Endothelial cell of umbilical vein (primary cell): Measurements from ENCODE around the gene SUPV3L1. TPM values are rescaled to one million over a fixed set of nuclear protein-coding genes. Genes with fewer than 3 reads are reported as not detected.

Experiments
- BruUV-seq: library from RNA; stranded (reverse); fragments of 400-500 nt; replicated peaks from 2 replicates; lab custom pipeline; 2021; lab: Mats Ljungman, UMichigan
- CTCF ChIA-PET: fragments of 300-600, 350-600 bp; sonication (Branson Sonifier 250); formaldehyde crosslinking; loops from one replicate; lab custom pipeline; 2021; ENCODE audit warnings: antibody characterized with exemption, inconsistent platforms; lab: Charles Lee
- POLR2A ChIA-PET: fragments of 300-600, 350-600 bp; sonication (Branson Sonifier 250); formaldehyde crosslinking; loops from one replicate; lab custom pipeline; 2021; ENCODE audit warnings: antibody characterized with exemption, inconsistent platforms; lab: Charles Lee
- DNase-seq: peaks from one replicate; pipeline ENCODE4 v3.0.0-alpha.2; 2011; ENCODE audit warnings: low read depth, low spot score
- FAIRE-seq: peaks from 2 replicates; lab custom pipeline; 2011; peaks lifted over from hg19 to GRCh38; lab: Jason Lieb, UNC
- H2AFZ ChIP-seq: 2 replicates; pipeline ENCODE4 v1.6.0; 2012; ENCODE audit warnings: low read depth, low read length, control low read depth, inconsistent platforms
- H3K27ac ChIP-seq: 2 replicates; pipeline ENCODE4 v1.5.1; 2011; ENCODE audit warnings: low read depth, mild to moderate bottlenecking, control low read depth, low read length, moderate library complexity; ENCODE audit not compliant: insufficient read depth
- H3K27me3 ChIP-seq, 2 experiments: 2 replicates each; pipeline versions ENCODE4 v1.6.0 to v1.6.1; 2011; ENCODE audit warnings: low read length in 2 of 2, mixed read lengths in 1 of 2; ENCODE audit not compliant: control insufficient read depth in 2 of 2, insufficient read depth in 2 of 2
- H3K36me3 ChIP-seq, 2 experiments: 2 replicates in 1 of 2; 3 replicates in 1 of 2; pipeline ENCODE4 v1.5.1; 2011; ENCODE audit warnings: low read length in 2 of 2, mild to moderate bottlenecking in 1 of 2, moderate library complexity in 1 of 2; ENCODE audit not compliant: control insufficient read depth in 2 of 2, insufficient read depth in 2 of 2; ENCODE audit errors: extremely low read depth in 1 of 2
- H3K4me1 ChIP-seq: 3 replicates; pipeline ENCODE4 v1.5.1; 2011; ENCODE audit warnings: mild to moderate bottlenecking, low read length; ENCODE audit not compliant: control insufficient read depth, insufficient read depth; ENCODE audit errors: extremely low read depth
- H3K4me2 ChIP-seq: 2 replicates; pipeline ENCODE4 v1.6.1; 2011; ENCODE audit warnings: low read length, control low read depth, mixed read lengths; ENCODE audit not compliant: insufficient read depth
- H3K4me3 ChIP-seq, 3 experiments: fragments of 200-600 bp in 1 of 3; sonication (generic), shearing (Covaris generic) in 1 of 3; replicated peaks in 1 of 3; 2 replicates each; pipeline ENCODE4 v1.5.1; 2011 to 2016; ENCODE audit warnings: control low read depth in 3 of 3, low read length in 3 of 3, mild to moderate bottlenecking in 2 of 3, inconsistent platforms in 1 of 3, low read depth in 1 of 3, moderate library complexity in 1 of 3; ENCODE audit not compliant: insufficient read depth in 1 of 3
- H3K79me2 ChIP-seq: 2 replicates; pipeline ENCODE4 v1.6.0; 2012; ENCODE audit warnings: low read length, inconsistent platforms; ENCODE audit not compliant: control insufficient read depth, insufficient read depth
- H3K9ac ChIP-seq: replicated peaks from 2 replicates; pipeline ENCODE3; 2011; ENCODE audit warnings: low read length, control low read depth; ENCODE audit not compliant: insufficient read depth; ENCODE audit errors: extremely low read depth
- H3K9me1 ChIP-seq: replicated peaks from 3 replicates; pipeline ENCODE4 v1.6.0; 2011; ENCODE audit warnings: mild to moderate bottlenecking, low read length; ENCODE audit not compliant: control insufficient read depth, insufficient read depth; ENCODE audit errors: extremely low read depth
- H3K9me3 ChIP-seq: replicated peaks from 2 replicates; pipeline ENCODE4 v1.5.1; 2012; ENCODE audit warnings: low read length, inconsistent platforms; ENCODE audit not compliant: control insufficient read depth, insufficient read depth
- H4K20me1 ChIP-seq: replicated peaks from 2 replicates; pipeline ENCODE3; 2011; ENCODE audit warnings: mild to moderate bottlenecking, low read length; ENCODE audit not compliant: control insufficient read depth, insufficient read depth; ENCODE audit errors: extremely low read depth
- EZH2 ChIP-seq: IDR thresholded peaks from 2 replicates; pipeline ENCODE4 v1.6.1; 2012; ENCODE audit warnings: borderline replicate concordance, low read depth, mild to moderate bottlenecking, moderate library complexity, low read length, inconsistent platforms; ENCODE audit not compliant: severe bottlenecking
- FOS ChIP-seq: IDR thresholded peaks from 2 replicates; pipeline ENCODE4 v1.6.1; 2011; ENCODE audit warnings: mild to moderate bottlenecking, low read length, moderate library complexity, borderline replicate concordance; ENCODE audit not compliant: insufficient read depth
- GATA2 ChIP-seq: IDR thresholded peaks from 2 replicates; pipeline ENCODE4 v1.7.0; 2011; ENCODE audit warnings: low read depth, mild to moderate bottlenecking, moderate library complexity, mixed read lengths, low read length; ENCODE audit not compliant: insufficient read length, insufficient read depth
- JUN ChIP-seq: IDR thresholded peaks from 2 replicates; pipeline ENCODE4 v1.6.1; 2011; ENCODE audit warnings: borderline replicate concordance, low read depth; ENCODE audit not compliant: insufficient read length, insufficient read depth
- MYC ChIP-seq: IDR thresholded peaks from one replicate; pipeline ENCODE4 v1.6.1; 2011; ENCODE audit warnings: mild to moderate bottlenecking, low read depth, low read length
- POLR2A ChIP-seq: IDR thresholded peaks from 2 replicates; pipeline ENCODE4 v1.6.1; 2012; ENCODE audit warnings: low read depth, mild to moderate bottlenecking, control low read depth, low read length
- POLR2AphosphoS5 ChIP-seq: IDR thresholded peaks from 2 replicates; pipeline ENCODE4 v1.6.1; 2012; ENCODE audit warnings: low read depth, mild to moderate bottlenecking, control low read depth, low read length, moderate library complexity; ENCODE audit not compliant: insufficient read depth
- dilution Hi-C: fragments of 300-500 bp; cut with MboI; formaldehyde crosslinking; loops from one replicate; pipeline ENCODE4 v1.15.0; 2019; ENCODE audit warnings: low sequenced_read_pairs; ENCODE audit not compliant: extremely low pct_ligation_motif_present
- intact Hi-C: fragments of 100-400 bp; cut with micrococcal nuclease; formaldehyde crosslinking; loops from one replicate; pipeline ENCODE4 v1.10.0; 2022
- polyA plus RNA-seq, 4 experiments: library from polyadenylated mRNA; depleted of rRNA in 3 of 4; stranded (reverse) in 3 of 4; unstranded in 1 of 4; fragments of >200 nt; gene quantifications; 2 replicates each; pipeline versions ENCODE4 v1.2.1 to v1.2.3, GENCODE V29; 2011 to 2012; ENCODE audit warnings: missing spikeins in 1 of 4
- total RNA-seq: library from RNA; stranded (reverse); gene quantifications from 2 replicates; pipeline ENCODE4 v1.2.3, GENCODE V29; 2021
- TF ChIP-seq, protein P1 (sequence below), 2 donors: IDR thresholded peaks; 1 replicate in 1 of 2; 2 replicates in 1 of 2; pipeline ENCODE4 v1.5.1; 2011; ENCODE audit warnings: low read length in 2 of 2, mild to moderate bottlenecking in 2 of 2, moderate library complexity in 2 of 2, control low read depth in 1 of 2, inconsistent platforms in 1 of 2, low read depth in 1 of 2; ENCODE audit not compliant: insufficient read depth in 1 of 2; ENCODE audit errors: extremely low read depth in 1 of 2

SUPV3L1 gene
- total and polyA plus RNA-seq, 2 donors (not counting 3 experiments of a cell fraction or from before 2014, with no cell fraction given) = 21.8 to 30.4 TPM

DNA sequence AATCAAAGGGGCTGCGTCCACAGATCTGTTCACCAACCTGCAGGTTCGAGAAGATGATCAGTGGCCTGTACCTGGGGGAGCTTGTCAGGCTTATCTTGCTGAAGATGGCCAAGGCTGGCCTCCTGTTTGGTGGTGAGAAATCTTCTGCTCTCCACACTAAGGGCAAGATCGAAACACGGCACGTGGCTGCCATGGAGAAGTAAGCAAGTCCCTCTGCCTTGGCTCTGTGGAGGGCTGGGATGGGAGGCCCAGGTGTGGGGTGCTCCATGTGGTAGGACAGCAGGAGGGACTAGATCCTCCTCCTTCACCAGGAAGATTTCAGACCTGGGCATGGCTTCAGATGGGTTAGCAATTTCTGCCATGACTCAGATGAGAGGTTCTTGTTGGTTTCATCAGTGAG lies 66.0 kb downstream of the SUPV3L1 start:
- no TSS peak for BruUV-seq
- no peak for DNase-seq
- dilution Hi-C loops (loop anchor here (25.0 kb wide), 1 partner anchor 141 kb away; no protein-coding TSS in a partner anchor), intact Hi-C loops (no loop called here)
- no peaks in the 10 kb centered on the region for H4K20me1 ChIP-seq
- TF ChIP-seq POLR2A (no peak), MYC (no peak), FOS (no peak), EZH2 (no peak), JUN (no peak), POLR2AphosphoS5 (no peak), GATA2 (no peak)
- TF ChIP-seq, protein P1, sequence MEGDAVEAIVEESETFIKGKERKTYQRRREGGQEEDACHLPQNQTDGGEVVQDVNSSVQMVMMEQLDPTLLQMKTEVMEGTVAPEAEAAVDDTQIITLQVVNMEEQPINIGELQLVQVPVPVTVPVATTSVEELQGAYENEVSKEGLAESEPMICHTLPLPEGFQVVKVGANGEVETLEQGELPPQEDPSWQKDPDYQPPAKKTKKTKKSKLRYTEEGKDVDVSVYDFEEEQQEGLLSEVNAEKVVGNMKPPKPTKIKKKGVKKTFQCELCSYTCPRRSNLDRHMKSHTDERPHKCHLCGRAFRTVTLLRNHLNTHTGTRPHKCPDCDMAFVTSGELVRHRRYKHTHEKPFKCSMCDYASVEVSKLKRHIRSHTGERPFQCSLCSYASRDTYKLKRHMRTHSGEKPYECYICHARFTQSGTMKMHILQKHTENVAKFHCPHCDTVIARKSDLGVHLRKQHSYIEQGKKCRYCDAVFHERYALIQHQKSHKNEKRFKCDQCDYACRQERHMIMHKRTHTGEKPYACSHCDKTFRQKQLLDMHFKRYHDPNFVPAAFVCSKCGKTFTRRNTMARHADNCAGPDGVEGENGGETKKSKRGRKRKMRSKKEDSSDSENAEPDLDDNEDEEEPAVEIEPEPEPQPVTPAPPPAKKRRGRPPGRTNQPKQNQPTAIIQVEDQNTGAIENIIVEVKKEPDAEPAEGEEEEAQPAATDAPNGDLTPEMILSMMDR (IDR thresholded peaks at IDR 0.05; ENCODE audit: extremely low read depth in 1 of 2, insufficient read depth in 1 of 2, low read depth in 1 of 2, low read length in 2 of 2) = no peak
- H3K4me2 ChIP-seq = no peak overlapping the region
- no peak overlapping the region for H2AFZ ChIP-seq
- no peak for FAIRE-seq
- no peaks in the 10 kb centered on the region for H3K4me1 ChIP-seq
- no peak overlapping the region for H3K9ac ChIP-seq
- no peaks in the 10 kb centered on the region for H3K79me2 ChIP-seq
- H3K27ac ChIP-seq = no peak overlapping the region
- H3K27me3 ChIP-seq = no peaks in the 10 kb centered on the region
- no peak overlapping the region for H3K4me3 ChIP-seq
- no peaks in the 10 kb centered on the region for H3K36me3 ChIP-seq
- CTCF ChIA-PET = interaction anchor here (1.2 kb wide), 1 partner anchor 11 kb away, joined by 4 read pairs; no protein-coding TSS in a partner anchor
- POLR2A ChIA-PET = no interaction called here
- H3K9me3 ChIP-seq = no peaks in the 10 kb centered on the region
- no peaks in the 10 kb centered on the region for H3K9me1 ChIP-seq
